HepG2 (cell line): ENCODE data around the gene EXTL1. TPM values are rescaled to one million over a fixed set of nuclear protein-coding genes. Genes with fewer than 3 reads are reported as not detected.
A peak's percentile ranks its signal among the peaks of the same experiment; 100 is the strongest.

Experiments
- HDAC1 ChIP-seq: sonication (generic); formaldehyde crosslinking; IDR thresholded peaks from 2 replicates; pipeline ENCODE4 v1.5.1; 2020; ENCODE audit warnings: mild to moderate bottlenecking, missing genetic modification reagents
- HHEX ChIP-seq: IDR thresholded peaks from 2 replicates; pipeline ENCODE4 v1.6.1; 2016; ENCODE audit warnings: control low read depth
- HMG20B ChIP-seq: conservative IDR thresholded peaks from 2 replicates; pipeline ENCODE4 v1.6.1; 2016; ENCODE audit warnings: missing genetic modification reagents, missing compliant biosample characterization
- HOXA3 ChIP-seq: sonication (generic); formaldehyde crosslinking; IDR thresholded peaks from 2 replicates; pipeline ENCODE4 v1.5.0; 2020; ENCODE audit warnings: missing genetic modification reagents
- IKZF4 ChIP-seq: sonication (generic); formaldehyde crosslinking; IDR thresholded peaks from 2 replicates; pipeline ENCODE4 v1.5.1; 2020; ENCODE audit warnings: borderline replicate concordance, mild to moderate bottlenecking, low read depth, missing genetic modification reagents; ENCODE audit errors: not compliant biosample characterization
- JUN ChIP-seq: sonication (generic); formaldehyde crosslinking; IDR thresholded peaks from 2 replicates; pipeline ENCODE4 v1.4.0; 2020; ENCODE audit warnings: mild to moderate bottlenecking, missing genetic modification reagents
- KLF11 ChIP-seq: IDR thresholded peaks from 2 replicates; pipeline ENCODE4 v1.6.1; 2016; ENCODE audit warnings: missing compliant biosample characterization
- NCOA5 ChIP-seq: sonication (generic); formaldehyde crosslinking; IDR thresholded peaks from 2 replicates; pipeline ENCODE4 v1.4.0; 2020; ENCODE audit warnings: missing genetic modification reagents
- RARG ChIP-seq: sonication (generic); formaldehyde crosslinking; IDR thresholded peaks from 2 replicates; pipeline ENCODE4 v1.4.0; 2020; ENCODE audit warnings: low read depth, mild to moderate bottlenecking, missing genetic modification reagents
- SALL2 ChIP-seq: sonication (generic); formaldehyde crosslinking; IDR thresholded peaks from 2 replicates; pipeline ENCODE4 v1.8.1; 2023; ENCODE audit warnings: mild to moderate bottlenecking, missing genetic modification reagents, inconsistent platforms
- SOX5 ChIP-seq: IDR thresholded peaks from 2 replicates; pipeline ENCODE4 v1.6.1; 2016; ENCODE audit warnings: borderline replicate concordance
- TBX3 ChIP-seq: fragments of 450-650 bp; IDR thresholded peaks from 2 replicates; pipeline ENCODE4 v1.6.1; 2017; ENCODE audit warnings: antibody characterized with exemption, mild to moderate bottlenecking, inconsistent platforms, borderline replicate concordance
- ZBTB7B ChIP-seq: sonication (generic); formaldehyde crosslinking; IDR thresholded peaks from 2 replicates; pipeline ENCODE4 v1.4.0; 2020; ENCODE audit warnings: missing genetic modification reagents
- ZNF224 ChIP-seq: sonication (generic); formaldehyde crosslinking; IDR thresholded peaks from 2 replicates; pipeline ENCODE4 v1.5.0; 2020; ENCODE audit warnings: mild to moderate bottlenecking, missing genetic modification reagents
- ZNF510 ChIP-seq: sonication (generic); formaldehyde crosslinking; IDR thresholded peaks from 2 replicates; pipeline ENCODE4 v1.4.0; 2020; ENCODE audit warnings: low read depth, mild to moderate bottlenecking, missing genetic modification reagents
- ZNF569 ChIP-seq: sonication (generic); formaldehyde crosslinking; IDR thresholded peaks from 2 replicates; pipeline ENCODE4 v1.5.0; 2020; ENCODE audit warnings: mild to moderate bottlenecking, missing genetic modification reagents, moderate library complexity, borderline replicate concordance
- ZNF7 ChIP-seq: IDR thresholded peaks from 2 replicates; pipeline ENCODE4 v1.6.1; 2016; ENCODE audit warnings: missing biosample characterization, missing genetic modification reagents
- ZNF713 ChIP-seq: sonication (generic); formaldehyde crosslinking; IDR thresholded peaks from 2 replicates; pipeline ENCODE4 v1.4.0; 2020; ENCODE audit warnings: mild to moderate bottlenecking, missing genetic modification reagents
- ZNF766 ChIP-seq: sonication (generic); formaldehyde crosslinking; IDR thresholded peaks from 2 replicates; pipeline ENCODE4 v1.5.0; 2020; ENCODE audit warnings: missing genetic modification reagents, borderline replicate concordance
- ZNF83 ChIP-seq: sonication (generic); formaldehyde crosslinking; IDR thresholded peaks from 2 replicates; pipeline ENCODE4 v1.4.0; 2020; ENCODE audit warnings: missing genetic modification reagents, mild to moderate bottlenecking, borderline replicate concordance
- polyA plus RNA-seq, 8 experiments: library from polyadenylated mRNA; depleted of rRNA in 3 of 8; stranded (reverse) in 7 of 8; unstranded in 1 of 8; fragments of >200 nt; fragmentation: Illumina TruSeq in 4 of 8; extraction: Trizol in 4 of 8; gene quantifications; 2 replicates each; pipeline versions ENCODE4 v1.2.1 to v1.2.3, GENCODE V29; 2011 to 2016; ENCODE audit warnings: low read depth in 4 of 8, missing spikeins in 1 of 8, mixed read lengths in 1 of 8; ENCODE audit not compliant: insufficient read depth in 1 of 8
- total RNA-seq, 5 experiments: library from RNA; depleted of rRNA; stranded (reverse); fragments of >200 nt; fragmentation: Illumina TruSeq; extraction: Trizol; gene quantifications; 2 replicates each; pipeline ENCODE4 v1.2.3, GENCODE V29; 2016; ENCODE audit warnings: low read depth in 1 of 5
- TF ChIP-seq, protein P1 (sequence below): sonication (generic); formaldehyde crosslinking; IDR thresholded peaks from 2 replicates; pipeline ENCODE4 v1.5.1; 2020; ENCODE audit warnings: mild to moderate bottlenecking, missing genetic modification reagents, moderate library complexity
- TF ChIP-seq, protein P2 (sequence below): IDR thresholded peaks from 2 replicates; pipeline ENCODE4 v1.6.1; 2016; ENCODE audit warnings: mild to moderate bottlenecking, missing biosample characterization, missing genetic modification reagents
- TF ChIP-seq, protein P3 (sequence below): sonication (generic); formaldehyde crosslinking; IDR thresholded peaks from 2 replicates; pipeline ENCODE4 v1.4.0; 2020; ENCODE audit warnings: missing genetic modification reagents
- TF ChIP-seq, protein P4 (sequence below): sonication (generic); formaldehyde crosslinking; conservative IDR thresholded peaks from 2 replicates; pipeline ENCODE4 v1.5.0; 2020; ENCODE audit warnings: missing genetic modification reagents
- TF ChIP-seq, protein P5 (sequence below): sonication (generic); formaldehyde crosslinking; IDR thresholded peaks from 2 replicates; pipeline ENCODE4 v1.4.0; 2020; ENCODE audit warnings: missing genetic modification reagents, borderline replicate concordance

EXTL1 gene
- total and polyA plus RNA-seq, 2 of the 13 experiments (the other 11 are each of a cell fraction or from before 2014, with no cell fraction given) = 0.35 to 1.0 TPM

DNA sequence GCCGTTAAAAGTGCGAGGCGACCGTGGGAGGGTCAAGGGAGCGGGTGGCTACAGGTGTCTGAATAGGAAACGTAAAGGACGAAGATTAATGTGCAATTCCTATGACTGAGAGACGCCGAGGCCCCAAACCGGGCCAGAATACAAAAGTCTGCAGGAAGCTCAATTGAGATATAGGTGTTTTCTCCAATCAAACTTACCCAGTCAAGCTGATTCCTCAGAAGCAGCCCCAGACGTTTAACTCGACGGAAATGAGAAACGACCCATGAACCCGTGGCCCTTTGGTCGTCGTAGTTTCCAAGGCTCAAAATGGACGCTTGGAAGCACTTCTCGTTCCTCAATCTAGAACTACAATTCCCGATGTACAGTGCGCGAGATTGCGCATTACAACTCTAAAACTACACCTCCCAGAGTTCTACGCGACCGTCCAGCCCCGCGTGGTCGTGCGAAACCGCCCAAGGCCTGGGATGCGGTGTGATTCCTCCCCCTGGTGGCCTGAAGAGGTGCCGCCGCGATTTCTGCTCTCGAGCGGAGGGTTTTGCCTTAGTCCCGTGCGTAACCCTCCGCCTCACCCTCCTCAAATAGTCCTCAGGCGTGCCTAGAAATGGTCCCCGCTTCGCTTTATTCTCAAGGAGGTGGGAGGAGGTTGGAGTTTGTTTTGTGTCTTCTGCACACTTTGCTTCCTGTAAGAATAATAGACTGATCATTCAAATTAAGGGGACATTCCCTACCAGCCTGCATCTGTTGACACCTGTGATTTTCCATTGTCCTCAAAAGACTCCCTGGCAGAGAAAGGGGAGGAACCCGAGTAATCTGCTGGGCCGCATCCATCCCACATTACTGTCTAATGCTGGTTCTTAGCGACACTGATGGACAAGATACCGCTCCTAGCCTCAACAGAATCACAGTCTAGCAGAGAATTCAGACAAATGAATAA is 23.5 kb upstream of the EXTL1 start, which contains the start of gene PAFAH2 (continued):
- TF ChIP-seq, protein P1, sequence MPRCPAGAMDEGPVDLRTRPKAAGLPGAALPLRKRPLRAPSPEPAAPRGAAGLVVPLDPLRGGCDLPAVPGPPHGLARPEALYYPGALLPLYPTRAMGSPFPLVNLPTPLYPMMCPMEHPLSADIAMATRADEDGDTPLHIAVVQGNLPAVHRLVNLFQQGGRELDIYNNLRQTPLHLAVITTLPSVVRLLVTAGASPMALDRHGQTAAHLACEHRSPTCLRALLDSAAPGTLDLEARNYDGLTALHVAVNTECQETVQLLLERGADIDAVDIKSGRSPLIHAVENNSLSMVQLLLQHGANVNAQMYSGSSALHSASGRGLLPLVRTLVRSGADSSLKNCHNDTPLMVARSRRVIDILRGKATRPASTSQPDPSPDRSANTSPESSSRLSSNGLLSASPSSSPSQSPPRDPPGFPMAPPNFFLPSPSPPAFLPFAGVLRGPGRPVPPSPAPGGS (CRISPR knock-in tag) = no peak
- TF ChIP-seq RARG (CRISPR knock-in tag) (no peak), SOX5 (peak; percentile 86), ZNF510 (CRISPR knock-in tag) (peak; percentile 84), ZNF713 (CRISPR knock-in tag) (no peak), ZNF83 (CRISPR knock-in tag) (no peak), HMG20B (peak; percentile 84), HHEX (no peak), HOXA3 (CRISPR knock-in tag) (peak; percentile 97), ZNF766 (peak; percentile 96), ZNF7 (CRISPR knock-in tag) (peak; percentile 36; the same call in 1 of the 2 replicates), TBX3 (peak; percentile 83; the same call in 1 of the 2 replicates), IKZF4 (CRISPR knock-in tag) (no peak), ZNF569 (CRISPR knock-in tag) (no peak), KLF11 (CRISPR knock-in tag) (peak; percentile 69), SALL2 (CRISPR knock-in tag) (peak; percentile 92), ZNF224 (no peak), HDAC1 (CRISPR knock-in tag) (peak; percentile 88), NCOA5 (CRISPR knock-in tag) (no peak), JUN (CRISPR knock-in tag) (no peak), ZBTB7B (CRISPR knock-in tag) (peak; percentile 66; the same call in 1 of the 2 replicates)
- TF ChIP-seq, protein P2, sequence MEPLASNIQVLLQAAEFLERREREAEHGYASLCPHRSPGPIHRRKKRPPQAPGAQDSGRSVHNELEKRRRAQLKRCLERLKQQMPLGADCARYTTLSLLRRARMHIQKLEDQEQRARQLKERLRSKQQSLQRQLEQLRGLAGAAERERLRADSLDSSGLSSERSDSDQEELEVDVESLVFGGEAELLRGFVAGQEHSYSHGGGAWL (CRISPR knock-in tag) = peak; percentile 73; the same call in 1 of the 2 replicates
- TF ChIP-seq, protein P3, sequence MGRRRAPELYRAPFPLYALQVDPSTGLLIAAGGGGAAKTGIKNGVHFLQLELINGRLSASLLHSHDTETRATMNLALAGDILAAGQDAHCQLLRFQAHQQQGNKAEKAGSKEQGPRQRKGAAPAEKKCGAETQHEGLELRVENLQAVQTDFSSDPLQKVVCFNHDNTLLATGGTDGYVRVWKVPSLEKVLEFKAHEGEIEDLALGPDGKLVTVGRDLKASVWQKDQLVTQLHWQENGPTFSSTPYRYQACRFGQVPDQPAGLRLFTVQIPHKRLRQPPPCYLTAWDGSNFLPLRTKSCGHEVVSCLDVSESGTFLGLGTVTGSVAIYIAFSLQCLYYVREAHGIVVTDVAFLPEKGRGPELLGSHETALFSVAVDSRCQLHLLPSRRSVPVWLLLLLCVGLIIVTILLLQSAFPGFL = no peak
- TF ChIP-seq, protein P4, sequence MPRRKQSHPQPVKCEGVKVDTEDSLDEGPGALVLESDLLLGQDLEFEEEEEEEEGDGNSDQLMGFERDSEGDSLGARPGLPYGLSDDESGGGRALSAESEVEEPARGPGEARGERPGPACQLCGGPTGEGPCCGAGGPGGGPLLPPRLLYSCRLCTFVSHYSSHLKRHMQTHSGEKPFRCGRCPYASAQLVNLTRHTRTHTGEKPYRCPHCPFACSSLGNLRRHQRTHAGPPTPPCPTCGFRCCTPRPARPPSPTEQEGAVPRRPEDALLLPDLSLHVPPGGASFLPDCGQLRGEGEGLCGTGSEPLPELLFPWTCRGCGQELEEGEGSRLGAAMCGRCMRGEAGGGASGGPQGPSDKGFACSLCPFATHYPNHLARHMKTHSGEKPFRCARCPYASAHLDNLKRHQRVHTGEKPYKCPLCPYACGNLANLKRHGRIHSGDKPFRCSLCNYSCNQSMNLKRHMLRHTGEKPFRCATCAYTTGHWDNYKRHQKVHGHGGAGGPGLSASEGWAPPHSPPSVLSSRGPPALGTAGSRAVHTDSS (CRISPR knock-in tag) = 0 out of 2 replicates have a peak, but pooled peaks have one; percentile 51
- TF ChIP-seq, protein P5, sequence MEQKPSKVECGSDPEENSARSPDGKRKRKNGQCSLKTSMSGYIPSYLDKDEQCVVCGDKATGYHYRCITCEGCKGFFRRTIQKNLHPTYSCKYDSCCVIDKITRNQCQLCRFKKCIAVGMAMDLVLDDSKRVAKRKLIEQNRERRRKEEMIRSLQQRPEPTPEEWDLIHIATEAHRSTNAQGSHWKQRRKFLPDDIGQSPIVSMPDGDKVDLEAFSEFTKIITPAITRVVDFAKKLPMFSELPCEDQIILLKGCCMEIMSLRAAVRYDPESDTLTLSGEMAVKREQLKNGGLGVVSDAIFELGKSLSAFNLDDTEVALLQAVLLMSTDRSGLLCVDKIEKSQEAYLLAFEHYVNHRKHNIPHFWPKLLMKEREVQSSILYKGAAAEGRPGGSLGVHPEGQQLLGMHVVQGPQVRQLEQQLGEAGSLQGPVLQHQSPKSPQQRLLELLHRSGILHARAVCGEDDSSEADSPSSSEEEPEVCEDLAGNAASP (CRISPR knock-in tag) = peak; percentile 98
